PC-3 (cell line): ENCODE data around the gene TSC22D2. TPM values are rescaled to one million over a fixed set of nuclear protein-coding genes. Genes with fewer than 3 reads are reported as not detected.

Experiments
- ATAC-seq: fragments of 200-7000 bp; cut with Tn5 transposase; 2 replicates; pipeline ENCODE4 v1.9.1; 2020; ENCODE audit warnings: mild to moderate bottlenecking, moderate library complexity
- BruUV-seq: library from RNA; stranded (reverse); fragments of 400-500 nt; replicated peaks from 2 replicates; lab custom pipeline; 2021; lab: Mats Ljungman, UMichigan
- CTCF ChIA-PET: fragments of 300-600 bp; sonication (Branson Sonifier 250); formaldehyde crosslinking; loops from one replicate; lab custom pipeline; 2022; ENCODE audit warnings: antibody characterized with exemption; lab: Charles Lee
- POLR2A ChIA-PET: fragments of 300-600 bp; sonication (Branson Sonifier 250); formaldehyde crosslinking; loops from one replicate; lab custom pipeline; 2022; ENCODE audit warnings: antibody characterized with exemption; ENCODE audit not compliant: unreplicated experiment; lab: Charles Lee
- DNase-seq: peaks from one replicate; pipeline ENCODE4 v3.0.0-alpha.2; 2015
- H2AFZ ChIP-seq: fragments of 300-600 bp; sonication (generic); 2 replicates; pipeline ENCODE4 v1.6.0; 2016; ENCODE audit warnings: antibody characterized with exemption, low read length
- H3F3A ChIP-seq: fragments of 300-600 bp; sonication (generic); one replicate; pipeline ENCODE4 v1.6.0; 2017; ENCODE audit warnings: antibody characterized with exemption, low read length, control low read depth, mild to moderate bottlenecking; ENCODE audit not compliant: unreplicated experiment
- H3K27ac ChIP-seq: fragments of 300-600 bp; sonication (generic); 2 replicates; pipeline ENCODE4 v1.5.1; 2016; ENCODE audit warnings: mild to moderate bottlenecking, low read length
- H3K27me3 ChIP-seq: fragments of 300-600 bp; sonication (generic); 2 replicates; pipeline ENCODE4 v1.6.1; 2016; ENCODE audit warnings: low read length, mixed read lengths
- H3K36me3 ChIP-seq: fragments of 300-600 bp; sonication (generic); 2 replicates; pipeline ENCODE4 v1.6.1; 2016; ENCODE audit warnings: low read depth, mixed run types, low read length, mixed read lengths
- H3K4me1 ChIP-seq: fragments of 300-600 bp; sonication (generic); 2 replicates; pipeline ENCODE4 v1.5.1; 2016; ENCODE audit warnings: low read length; ENCODE audit not compliant: insufficient read depth
- H3K4me2 ChIP-seq: fragments of 300-600 bp; sonication (generic); 2 replicates; pipeline ENCODE4 v1.6.0; 2016; ENCODE audit warnings: low read length
- H3K4me3 ChIP-seq: fragments of 300-600 bp; sonication (generic); 2 replicates; pipeline ENCODE4 v1.5.1; 2016; ENCODE audit warnings: mild to moderate bottlenecking, low read length, mixed read lengths
- H3K79me2 ChIP-seq: fragments of 300-600 bp; sonication (generic); 2 replicates; pipeline ENCODE4 v1.6.1; 2017; ENCODE audit warnings: low read length, mixed read lengths
- H3K9ac ChIP-seq: fragments of 300-600 bp; sonication (generic); 2 replicates; pipeline ENCODE4 v1.6.0; 2016; ENCODE audit warnings: mild to moderate bottlenecking, low read length
- H3K9me2 ChIP-seq: fragments of 300-600 bp; sonication (generic); replicated peaks from 2 replicates; pipeline ENCODE4 v1.6.1; 2016; ENCODE audit warnings: mixed run types, low read length, mixed read lengths
- H3K9me3 ChIP-seq: fragments of 300-600 bp; sonication (generic); 2 replicates; pipeline ENCODE4 v1.6.1; 2016; ENCODE audit warnings: low read length, mixed read lengths
- H4K20me1 ChIP-seq: fragments of 300-600 bp; sonication (generic); 2 replicates; pipeline ENCODE4 v1.6.1; 2016; ENCODE audit warnings: low read length, mixed read lengths
- EZH2 ChIP-seq: fragments of 300-600 bp; sonication (generic); IDR thresholded peaks from one replicate; pipeline ENCODE4 v1.6.1; 2017; ENCODE audit warnings: antibody characterized with exemption, mild to moderate bottlenecking, low read length; ENCODE audit not compliant: unreplicated experiment
- EZH2phosphoT487 ChIP-seq: fragments of 300-600 bp; sonication (generic); IDR thresholded peaks from 2 replicates; pipeline ENCODE4 v1.6.1; 2018; ENCODE audit warnings: mild to moderate bottlenecking, antibody characterized with exemption, low read length, borderline replicate concordance
- intact Hi-C: fragments of 100-400 bp; cut with micrococcal nuclease; formaldehyde crosslinking; loops from 2 replicates; pipeline ENCODE4 v1.9.0; 2023
- total RNA-seq: library from RNA; depleted of rRNA; stranded (reverse); fragments of >200 nt; gene quantifications from 2 replicates; pipeline ENCODE4 v1.2.3, GENCODE V29; 2014
- TF ChIP-seq, protein P1 (sequence below): fragments of 300-600 bp; sonication (generic); conservative IDR thresholded peaks from 2 replicates; pipeline ENCODE4 v1.5.1; 2017; ENCODE audit warnings: antibody characterized with exemption, low read depth, mild to moderate bottlenecking, low read length

TSC22D2 gene
- total RNA-seq, 1 experiment from 2014 or later = 9.6 TPM

DNA sequence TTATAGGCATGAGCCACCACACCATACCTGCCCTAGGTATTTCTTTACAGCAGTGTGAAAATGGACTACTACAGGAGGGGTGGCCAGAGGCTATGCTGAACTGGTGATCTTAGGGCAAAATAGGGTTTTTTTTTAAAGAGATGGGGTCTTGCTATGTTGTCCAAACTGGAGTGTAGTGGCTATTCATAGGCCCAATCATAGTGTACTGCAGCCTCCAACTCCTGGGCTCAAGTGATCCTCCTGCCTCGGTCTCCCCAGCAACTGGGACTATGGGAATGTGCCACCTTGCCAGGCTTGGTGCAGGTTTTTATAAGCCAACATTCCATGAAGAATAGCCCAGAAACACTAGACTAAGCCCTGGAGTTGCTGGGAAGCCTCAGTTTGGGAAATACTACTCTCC is 28.6 kb upstream of the TSC22D2 start:
- no peaks in the 10 kb centered on the region for H4K20me1 ChIP-seq
- H2AFZ ChIP-seq = no peak overlapping the region
- H3K9me2 ChIP-seq = no peaks in the 10 kb centered on the region
- no peaks in the 10 kb centered on the region for H3K9me3 ChIP-seq
- no peak for DNase-seq
- H3F3A ChIP-seq = no peaks in the 10 kb centered on the region
- no TSS peak for BruUV-seq
- 0 out of 2 replicates have a peak, but pooled peaks cover 5% of the 10 kb centered on the region for H3K4me1 ChIP-seq
- no peaks in the 10 kb centered on the region for H3K36me3 ChIP-seq
- H3K27ac ChIP-seq = no peak overlapping the region
- H3K79me2 ChIP-seq = no peaks in the 10 kb centered on the region
- ATAC-seq = no peak
- no peak overlapping the region for H3K4me3 ChIP-seq
- CTCF ChIA-PET = no interaction called here
- no peak overlapping the region for H3K9ac ChIP-seq
- H3K4me2 ChIP-seq = no peak overlapping the region
- POLR2A ChIA-PET = no interaction called here
- H3K27me3 ChIP-seq = no peaks in the 10 kb centered on the region
- TF ChIP-seq, protein P1, sequence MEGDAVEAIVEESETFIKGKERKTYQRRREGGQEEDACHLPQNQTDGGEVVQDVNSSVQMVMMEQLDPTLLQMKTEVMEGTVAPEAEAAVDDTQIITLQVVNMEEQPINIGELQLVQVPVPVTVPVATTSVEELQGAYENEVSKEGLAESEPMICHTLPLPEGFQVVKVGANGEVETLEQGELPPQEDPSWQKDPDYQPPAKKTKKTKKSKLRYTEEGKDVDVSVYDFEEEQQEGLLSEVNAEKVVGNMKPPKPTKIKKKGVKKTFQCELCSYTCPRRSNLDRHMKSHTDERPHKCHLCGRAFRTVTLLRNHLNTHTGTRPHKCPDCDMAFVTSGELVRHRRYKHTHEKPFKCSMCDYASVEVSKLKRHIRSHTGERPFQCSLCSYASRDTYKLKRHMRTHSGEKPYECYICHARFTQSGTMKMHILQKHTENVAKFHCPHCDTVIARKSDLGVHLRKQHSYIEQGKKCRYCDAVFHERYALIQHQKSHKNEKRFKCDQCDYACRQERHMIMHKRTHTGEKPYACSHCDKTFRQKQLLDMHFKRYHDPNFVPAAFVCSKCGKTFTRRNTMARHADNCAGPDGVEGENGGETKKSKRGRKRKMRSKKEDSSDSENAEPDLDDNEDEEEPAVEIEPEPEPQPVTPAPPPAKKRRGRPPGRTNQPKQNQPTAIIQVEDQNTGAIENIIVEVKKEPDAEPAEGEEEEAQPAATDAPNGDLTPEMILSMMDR = no peak
- TF ChIP-seq EZH2 (no peak), EZH2phosphoT487 (no peak)
- intact Hi-C loops = no loop called here

DNA sequence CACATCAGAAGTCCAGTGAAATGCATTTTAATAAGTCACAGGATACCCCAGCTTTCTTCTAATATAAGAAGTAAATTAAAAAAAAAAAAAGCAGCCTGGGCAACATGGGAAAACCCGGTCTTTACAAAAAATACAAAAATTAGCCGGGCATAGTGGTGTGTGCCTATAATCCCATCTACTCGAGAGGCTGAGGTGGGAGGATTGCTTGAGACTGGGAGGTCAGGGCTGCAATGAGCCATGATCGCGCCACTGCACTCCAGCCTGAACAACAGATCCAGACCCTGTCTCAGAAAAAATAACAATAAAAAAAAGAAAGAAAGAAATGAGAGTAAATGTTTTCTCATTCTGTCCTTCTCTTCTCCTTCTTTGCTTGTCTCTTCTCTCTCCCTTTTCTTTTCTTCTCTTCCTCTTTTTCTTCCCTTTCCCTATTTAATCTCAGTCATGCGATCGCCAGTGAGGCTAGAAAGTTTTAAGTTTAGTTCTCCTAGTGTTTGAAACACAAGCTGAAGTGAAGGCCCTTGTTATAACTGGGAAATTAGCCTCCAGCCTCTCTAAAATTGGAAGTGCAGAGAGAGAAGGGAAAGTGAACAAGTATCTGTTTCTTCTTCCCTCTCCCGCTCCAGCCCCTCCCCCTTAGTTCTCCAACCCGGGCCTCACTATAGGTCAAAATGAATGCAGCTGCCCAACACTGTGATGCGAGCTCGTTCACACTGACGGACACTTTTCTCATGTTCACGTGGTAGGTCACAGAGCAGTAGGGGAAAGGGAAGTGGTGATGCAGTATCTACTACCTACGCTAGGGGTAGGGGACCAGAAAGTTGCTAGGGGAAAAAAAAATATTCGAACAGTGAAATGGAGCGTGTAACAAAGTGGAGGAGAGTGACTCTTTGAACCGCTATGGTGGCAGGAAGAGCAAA is 23.5 kb upstream of the TSC22D2 start:
- no TSS peak for BruUV-seq
- ChIA-PET POLR2A (interaction anchor here (0.7 kb wide), 1 partner anchor 10 kb away, joined by 4 read pairs; no protein-coding TSS in a partner anchor), CTCF (interaction anchor here (0.6 kb wide), 1 partner anchor 74 kb away, joined by 3 read pairs; no protein-coding TSS in a partner anchor)
- no peaks in the 10 kb centered on the region for H3K79me2 ChIP-seq
- no peaks in the 10 kb centered on the region for H3K4me1 ChIP-seq
- no peaks in the 10 kb centered on the region for H3K9me2 ChIP-seq
- no peaks in the 10 kb centered on the region for H4K20me1 ChIP-seq
- TF ChIP-seq, protein P1 = no peak
- TF ChIP-seq EZH2phosphoT487 (no peak), EZH2 (no peak)
- no peaks in the 10 kb centered on the region for H3K9me3 ChIP-seq
- intact Hi-C loops = no loop called here
- H3K27me3 ChIP-seq = no peaks in the 10 kb centered on the region
- H3K9ac ChIP-seq = no peak overlapping the region
- no peak for ATAC-seq
- no peak overlapping the region for H2AFZ ChIP-seq
- H3F3A ChIP-seq = no peaks in the 10 kb centered on the region
- no peak overlapping the region for H3K27ac ChIP-seq
- no peak overlapping the region for H3K4me3 ChIP-seq
- H3K4me2 ChIP-seq = no peak overlapping the region
- DNase-seq = no peak
- H3K36me3 ChIP-seq = no peaks in the 10 kb centered on the region
